Measurements from ENCODE around the gene NDUFB3. TPM values are rescaled to one million over a fixed set of nuclear protein-coding genes. Genes with fewer than 3 reads are reported as not detected.
"Not testable (repeated sequence)": the region's sequence is repeated elsewhere in the genome, so short reads cannot be mapped to it uniquely, and the experiment has no call there.

NDUFB3 gene
- 69.1 and 74.1 TPM in 2 replicates for total RNA-seq
- long read RNA-seq, transcript NDUFB3-201 (3 exons, 755 nt): major isoform, 21 of 25 reads
- long read RNA-seq, partial matches to known transcripts: 1 of 25 reads
- long read RNA-seq, other reads (novel, unspliced or antisense): 2 of 25 reads

DNA sequence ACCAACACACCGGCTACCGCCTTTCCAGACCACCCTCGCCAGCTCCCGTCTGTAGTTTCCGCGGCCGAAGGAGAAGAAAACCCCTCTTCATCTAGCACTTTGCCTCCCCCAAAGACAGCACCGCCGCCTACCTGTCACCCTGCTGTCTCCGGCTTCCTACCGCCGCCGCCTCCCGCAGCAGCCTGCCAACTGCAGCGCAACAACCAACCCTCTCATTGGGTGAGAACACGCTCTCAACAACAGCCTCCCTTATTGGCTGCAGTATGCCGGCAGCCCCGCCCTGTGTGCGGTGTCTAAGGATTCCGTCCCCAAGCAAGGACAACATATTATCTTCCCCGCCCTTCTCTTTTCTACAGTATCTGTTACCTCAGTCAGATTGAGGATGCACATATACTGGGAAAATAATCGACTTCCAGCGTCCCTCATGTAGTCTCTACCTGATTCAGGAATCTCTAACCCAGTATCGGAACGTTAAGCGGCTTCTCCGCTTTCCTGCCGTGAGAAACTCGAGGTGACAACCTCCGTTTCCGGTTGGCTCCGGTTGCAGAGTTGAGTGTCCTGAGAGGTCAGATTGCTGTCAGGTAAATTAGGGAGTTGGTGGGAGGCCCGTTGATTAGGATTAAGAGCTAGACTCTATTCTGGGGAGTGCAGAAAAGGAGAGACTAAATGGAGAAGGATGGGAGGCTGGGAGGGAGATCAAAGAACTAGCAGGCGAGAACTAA is at the start of gene NDUFB3, which contains the start of gene HYCC2:
Gene NDUFB3, plus strand, starts transcription at position 523 of the 722 bp plus-strand sequence. CDS start 6,882 bp downstream, outside the sequence.
Gene HYCC2, minus strand, starts transcription at position 193 of the 722 bp plus-strand sequence. CDS start 47,662 bp downstream, outside the sequence.
- DNase-seq (ENCODE audit: extremely low spot score, unreplicated experiment): peak; percentile 96
- Mint-ChIP-seq H3K9me3 (ENCODE audit: unreplicated experiment) (no peaks in the 10 kb centered on the region), H3K4me3 (ENCODE audit: unreplicated experiment) (peak within 1 kb of the TSS; percentile 99), H3K36me3 (ENCODE audit: unreplicated experiment) (no peaks in the 10 kb centered on the region), H3K27me3 (ENCODE audit: unreplicated experiment) (no peaks in the 10 kb centered on the region), H3K4me1 (ENCODE audit: unreplicated experiment) (peaks cover 47% of the 10 kb centered on the region), H3K27ac (ENCODE audit: unreplicated experiment) (peak within 1 kb of the TSS; percentile 95)
- TF ChIP-seq, protein P1, sequence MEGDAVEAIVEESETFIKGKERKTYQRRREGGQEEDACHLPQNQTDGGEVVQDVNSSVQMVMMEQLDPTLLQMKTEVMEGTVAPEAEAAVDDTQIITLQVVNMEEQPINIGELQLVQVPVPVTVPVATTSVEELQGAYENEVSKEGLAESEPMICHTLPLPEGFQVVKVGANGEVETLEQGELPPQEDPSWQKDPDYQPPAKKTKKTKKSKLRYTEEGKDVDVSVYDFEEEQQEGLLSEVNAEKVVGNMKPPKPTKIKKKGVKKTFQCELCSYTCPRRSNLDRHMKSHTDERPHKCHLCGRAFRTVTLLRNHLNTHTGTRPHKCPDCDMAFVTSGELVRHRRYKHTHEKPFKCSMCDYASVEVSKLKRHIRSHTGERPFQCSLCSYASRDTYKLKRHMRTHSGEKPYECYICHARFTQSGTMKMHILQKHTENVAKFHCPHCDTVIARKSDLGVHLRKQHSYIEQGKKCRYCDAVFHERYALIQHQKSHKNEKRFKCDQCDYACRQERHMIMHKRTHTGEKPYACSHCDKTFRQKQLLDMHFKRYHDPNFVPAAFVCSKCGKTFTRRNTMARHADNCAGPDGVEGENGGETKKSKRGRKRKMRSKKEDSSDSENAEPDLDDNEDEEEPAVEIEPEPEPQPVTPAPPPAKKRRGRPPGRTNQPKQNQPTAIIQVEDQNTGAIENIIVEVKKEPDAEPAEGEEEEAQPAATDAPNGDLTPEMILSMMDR (IDR thresholded peaks at IDR 0.05): peak; percentile 30

DNA sequence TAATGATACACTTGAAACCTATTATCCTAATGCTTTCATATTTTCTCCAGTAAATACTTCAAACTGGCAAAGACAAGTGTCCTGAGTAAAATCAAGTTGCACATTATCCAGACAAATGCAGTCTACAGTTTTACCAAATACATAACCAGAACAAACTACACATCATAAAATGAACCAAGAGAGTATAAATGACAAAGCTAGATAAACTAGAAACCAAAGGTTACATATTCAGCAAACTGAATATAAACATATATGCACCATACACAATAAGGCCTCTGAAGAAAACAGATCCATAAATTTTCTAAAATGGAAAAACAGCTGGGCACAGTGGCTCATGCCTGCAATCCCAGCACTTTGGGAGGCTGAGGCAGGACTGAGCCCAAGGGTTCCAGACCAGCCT is 47.3 kb upstream of the NDUFB3 start:
- Mint-ChIP-seq H3K4me1 (ENCODE audit: unreplicated experiment) (peaks cover 8% of the 10 kb centered on the region), H3K36me3 (ENCODE audit: unreplicated experiment) (peaks cover 28% of the 10 kb centered on the region), H3K27me3 (ENCODE audit: unreplicated experiment) (no peaks in the 10 kb centered on the region), H3K4me3 (ENCODE audit: unreplicated experiment) (no peak overlapping the region), H3K27ac (ENCODE audit: unreplicated experiment) (no peak overlapping the region), H3K9me3 (ENCODE audit: unreplicated experiment) (peaks cover 8% of the 10 kb centered on the region)
- DNase-seq (ENCODE audit: extremely low spot score, unreplicated experiment): no peak
- TF ChIP-seq, protein P1 (IDR thresholded peaks at IDR 0.05): no peak

GRCh38 chr2:201034355-201034754 is 37.4 kb upstream of the NDUFB3 start:
- H3K4me3 Mint-ChIP-seq (ENCODE audit: unreplicated experiment); H3K27ac Mint-ChIP-seq (ENCODE audit: unreplicated experiment); DNase-seq (ENCODE audit: extremely low spot score, unreplicated experiment); H3K4me1 Mint-ChIP-seq (ENCODE audit: unreplicated experiment); H3K9me3 Mint-ChIP-seq (ENCODE audit: unreplicated experiment); H3K36me3 Mint-ChIP-seq (ENCODE audit: unreplicated experiment); H3K27me3 Mint-ChIP-seq (ENCODE audit: unreplicated experiment): not testable (repeated sequence)

DNA sequence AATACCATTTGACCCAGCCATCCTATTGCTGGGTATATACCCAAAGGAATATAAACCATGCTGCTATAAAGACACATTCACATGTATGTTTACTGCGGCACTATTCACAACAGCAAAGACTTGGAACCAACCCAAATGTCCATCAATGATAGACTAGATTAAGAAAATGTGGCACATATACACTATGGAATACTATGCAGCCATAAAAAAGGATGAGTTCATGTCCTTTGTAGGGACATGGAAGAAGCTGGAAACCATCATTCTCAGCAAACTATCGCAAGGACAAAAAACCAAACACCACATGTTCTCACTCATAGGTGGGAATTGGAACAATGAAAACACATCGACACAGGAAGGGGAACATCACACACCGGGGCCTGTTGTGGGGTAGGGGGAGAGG is 33.4 kb upstream of the NDUFB3 start:
- not testable (repeated sequence) for H3K4me1 Mint-ChIP-seq (ENCODE audit: unreplicated experiment); H3K27me3 Mint-ChIP-seq (ENCODE audit: unreplicated experiment); H3K4me3 Mint-ChIP-seq (ENCODE audit: unreplicated experiment); DNase-seq (ENCODE audit: extremely low spot score, unreplicated experiment); H3K9me3 Mint-ChIP-seq (ENCODE audit: unreplicated experiment); H3K36me3 Mint-ChIP-seq (ENCODE audit: unreplicated experiment); H3K27ac Mint-ChIP-seq (ENCODE audit: unreplicated experiment)

DNA sequence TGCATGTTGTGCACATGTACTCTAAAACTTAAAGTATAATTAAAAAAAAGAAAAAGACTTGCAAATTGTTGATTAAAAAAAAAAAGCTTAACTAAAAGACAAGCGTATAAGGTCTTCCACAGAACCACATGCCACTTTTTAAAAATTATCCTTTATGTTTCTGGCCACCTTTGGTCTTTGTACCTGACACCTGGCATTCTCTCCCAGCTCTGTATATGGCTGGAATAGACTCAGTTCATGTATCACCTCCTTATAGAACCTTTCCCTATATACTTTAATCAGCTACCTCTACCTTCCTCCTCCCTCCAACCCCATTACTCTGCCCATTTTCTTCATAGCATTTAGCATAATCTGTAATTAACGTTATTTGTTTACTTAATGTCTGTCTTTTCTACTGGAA is 32.9 kb upstream of the NDUFB3 start:
- Mint-ChIP-seq H3K27ac (ENCODE audit: unreplicated experiment) (no peak overlapping the region), H3K27me3 (ENCODE audit: unreplicated experiment) (no peaks in the 10 kb centered on the region)

More for the DNA sequence above, 32.9 kb upstream of the NDUFB3 start:
- TF ChIP-seq, protein P1 (IDR thresholded peaks at IDR 0.05): no peak
- Mint-ChIP-seq H3K36me3 (ENCODE audit: unreplicated experiment) (peaks cover 7% of the 10 kb centered on the region), H3K4me3 (ENCODE audit: unreplicated experiment) (no peak overlapping the region), H3K4me1 (ENCODE audit: unreplicated experiment) (no peaks in the 10 kb centered on the region), H3K9me3 (ENCODE audit: unreplicated experiment) (no peaks in the 10 kb centered on the region)
- DNase-seq (ENCODE audit: extremely low spot score, unreplicated experiment): no peak
